ENCODE results near the gene CLEC4D. TPM values are rescaled to one million over a fixed set of nuclear protein-coding genes. Genes with fewer than 3 reads are reported as not detected.

The CLEC4D gene
- total and polyA plus RNA-seq, 2 of the 8 experiments (the other 6 are each of a cell fraction or from before 2014, with no cell fraction given), result 0.14 TPM; not detected in 1

- no peak for TF ChIP-seq CBX5 (IDR thresholded peaks at IDR 0.05; ENCODE audit: low read depth, low read length)
- no peak for TF ChIP-seq RBBP5 (IDR thresholded peaks at IDR 0.05; ENCODE audit: borderline replicate concordance, low read depth, low read length)
- TF ChIP-seq GTF2F1 (IDR thresholded peaks at IDR 0.05; ENCODE audit: borderline replicate concordance, low read depth, low read length), result no peak
- no peak for TF ChIP-seq TEAD4 (IDR thresholded peaks at IDR 0.05; ENCODE audit: low read depth, low read length)
- no peak for TF ChIP-seq EZH2 (IDR thresholded peaks at IDR 0.05; ENCODE audit: low read depth, low read length, severe bottlenecking)
- TF ChIP-seq SP2 (IDR thresholded peaks at IDR 0.05; ENCODE audit: low read length), result no peak
- no peak for TF ChIP-seq KDM1A (IDR thresholded peaks at IDR 0.05; ENCODE audit: borderline replicate concordance, low read length)
- TF ChIP-seq FOSL1 (IDR thresholded peaks at IDR 0.05; ENCODE audit: insufficient read depth, low read depth, low read length), result no peak
- no peak for TF ChIP-seq ASH2L (IDR thresholded peaks at IDR 0.05; ENCODE audit: low read length)
Observed at GRCh38 chr12:8513256-8513655, at the start of gene CLEC4D (continued).

Data from H1 (cell line).